Measurements from ENCODE around the gene DNAJC13. TPM values are rescaled to one million over a fixed set of nuclear protein-coding genes. Genes with fewer than 3 reads are reported as not detected.

DNAJC13 gene
- total and polyA plus RNA-seq, 4 donors, result 12.0 to 70.4 (median 32.9) TPM

DNA sequence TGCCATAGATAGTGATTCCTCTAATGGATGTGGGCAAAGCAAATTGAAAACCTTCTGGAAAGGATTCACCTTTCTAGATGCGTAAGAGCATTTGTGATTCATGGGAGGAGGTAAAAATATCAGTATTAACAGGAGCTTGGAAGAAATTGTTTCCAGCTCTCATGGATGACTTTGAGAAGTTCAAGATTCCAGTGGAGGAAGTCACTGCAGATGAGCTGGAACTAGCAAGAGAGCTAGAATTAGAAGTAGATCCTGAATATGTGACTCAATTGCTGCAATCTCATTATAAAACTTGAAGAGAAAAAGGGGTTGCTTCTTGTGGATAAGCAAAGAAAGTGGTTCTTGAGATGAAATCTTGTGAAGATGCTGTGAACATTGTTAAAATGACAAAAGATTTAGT, 91.8 kb downstream of the DNAJC13 start:
- WGBS, 2 donors, result 94 to 97% methylated on average over 1 of the region's 1 CpG
- no peaks in the 10 kb centered on the region for H3K9me3 ChIP-seq (ENCODE audit: control insufficient read depth, low read length)
- H3K4me3 ChIP-seq (ENCODE audit: low read length in 2 of 2), result no peak overlapping the region
- peaks cover 7 to 9% of the 10 kb centered on the region in 2 donors for H3K36me3 ChIP-seq (ENCODE audit: control insufficient read depth in 1 of 2, insufficient read depth in 2 of 2, low read length in 1 of 2)
- ATAC-seq (ENCODE audit: low FRiP score), result no peak
- H3K27me3 ChIP-seq (ENCODE audit: control insufficient read depth in 1 of 2, insufficient read depth in 2 of 2, low read length in 1 of 2), result no peaks in the 10 kb centered on the region
- H3K4me1 ChIP-seq (ENCODE audit: control insufficient read depth in 1 of 2, insufficient read depth in 2 of 2, low read length in 2 of 2), result no peaks in the 10 kb centered on the region
- no peak for DNase-seq
- no peak overlapping the region for H3K27ac ChIP-seq (ENCODE audit: low read depth in 1 of 2, low read length in 2 of 2)
- intact Hi-C loops (cut with DNase I), result no loop called here

DNA sequence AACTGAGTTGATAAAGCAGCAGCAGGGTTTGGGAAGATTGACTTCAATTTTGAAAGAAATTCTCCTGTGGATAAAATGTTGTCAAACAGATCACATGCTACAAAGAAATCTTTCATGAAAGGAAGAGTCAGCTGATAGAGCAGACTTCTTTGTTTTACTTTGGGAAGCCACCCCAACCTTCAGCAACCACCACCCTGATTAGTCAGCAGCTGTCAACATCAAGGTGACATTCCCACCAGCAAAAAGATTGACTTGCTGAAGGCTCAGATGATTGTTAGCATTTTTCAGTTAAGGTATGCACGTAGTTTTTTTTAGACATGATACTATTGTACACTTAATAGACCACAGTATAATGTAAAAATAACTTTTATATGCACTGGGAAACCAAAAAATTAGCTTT, 92.2 kb downstream of the DNAJC13 start:
- 87 to 91% methylated on average over 1 of the region's 1 CpG for WGBS, 2 donors
- peaks cover 7 to 9% of the 10 kb centered on the region in 2 donors for H3K36me3 ChIP-seq (ENCODE audit: control insufficient read depth in 1 of 2, insufficient read depth in 2 of 2, low read length in 1 of 2)

DNA sequence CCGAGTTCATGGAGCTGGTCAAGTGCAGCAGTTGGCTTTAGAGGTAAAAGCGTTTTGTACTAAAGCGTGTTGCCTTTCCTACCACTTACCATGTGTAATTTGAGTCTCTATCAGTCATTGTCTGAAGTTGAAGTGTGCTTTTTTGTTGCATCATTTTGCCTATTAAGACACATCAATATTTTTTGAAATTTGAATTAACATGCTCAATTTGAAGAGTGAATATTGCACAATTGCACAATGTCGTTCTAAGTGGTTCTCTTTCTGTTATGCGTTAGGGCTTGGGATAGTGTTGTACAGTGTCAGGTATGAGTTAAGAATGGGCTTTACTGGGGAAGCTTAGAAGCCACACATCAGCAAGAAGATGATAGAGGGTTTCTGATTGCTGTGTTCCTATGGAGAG, 95.8 kb downstream of the DNAJC13 start:
- no peaks in the 10 kb centered on the region for H3K27me3 ChIP-seq (ENCODE audit: control insufficient read depth in 1 of 2, insufficient read depth in 2 of 2, low read length in 1 of 2)
- H3K4me1 ChIP-seq (ENCODE audit: control insufficient read depth in 1 of 2, insufficient read depth in 2 of 2, low read length in 2 of 2), result no peaks in the 10 kb centered on the region
- DNase-seq, result no peak
- peaks cover 10 to 11% of the 10 kb centered on the region in 2 donors for H3K36me3 ChIP-seq (ENCODE audit: control insufficient read depth in 1 of 2, insufficient read depth in 2 of 2, low read length in 1 of 2)
- H3K27ac ChIP-seq (ENCODE audit: low read depth in 1 of 2, low read length in 2 of 2), result no peak overlapping the region
- H3K9me3 ChIP-seq (ENCODE audit: control insufficient read depth, low read length), result no peaks in the 10 kb centered on the region
- no peak for ATAC-seq (ENCODE audit: low FRiP score)
- H3K4me3 ChIP-seq (ENCODE audit: low read length in 2 of 2), result no peak overlapping the region
- intact Hi-C loops (cut with DNase I), result no loop called here
- WGBS, 2 donors, result 94 to 96% methylated on average over 5 of the region's 5 CpGs

More for the DNA sequence above, 92.2 kb downstream of the DNAJC13 start:
- H3K27me3 ChIP-seq (ENCODE audit: control insufficient read depth in 1 of 2, insufficient read depth in 2 of 2, low read length in 1 of 2), result no peaks in the 10 kb centered on the region
- ATAC-seq (ENCODE audit: low FRiP score) (no peak), DNase-seq (no peak)
- no peak overlapping the region for H3K27ac ChIP-seq (ENCODE audit: low read depth in 1 of 2, low read length in 2 of 2)
- intact Hi-C loops (cut with DNase I), result no loop called here
- H3K9me3 ChIP-seq (ENCODE audit: control insufficient read depth, low read length), result no peaks in the 10 kb centered on the region
- H3K4me1 ChIP-seq (ENCODE audit: control insufficient read depth in 1 of 2, insufficient read depth in 2 of 2, low read length in 2 of 2), result no peaks in the 10 kb centered on the region
- H3K4me3 ChIP-seq (ENCODE audit: low read length in 2 of 2), result no peak overlapping the region

DNA sequence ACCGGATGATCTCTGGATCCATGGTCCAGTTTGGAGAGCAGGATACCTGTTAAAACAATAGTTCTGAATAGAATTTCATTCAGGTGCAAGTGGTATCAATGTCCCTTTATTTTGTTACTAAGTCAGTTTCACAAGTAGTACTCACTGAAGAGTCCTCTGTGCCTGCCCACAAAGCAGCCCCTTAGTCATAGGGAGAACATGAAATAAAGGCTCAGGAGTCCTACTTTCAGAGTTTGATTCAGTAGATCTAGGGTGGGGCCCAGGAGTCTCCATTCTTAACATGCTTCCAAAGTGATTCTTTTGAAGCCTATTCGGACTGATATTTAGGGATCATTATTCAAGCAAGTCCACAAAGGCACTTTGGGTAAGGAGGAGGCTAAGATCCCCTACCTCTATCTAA, 100.0 kb downstream of the DNAJC13 start:
- DNase-seq, result no peak
- H3K4me1 ChIP-seq (ENCODE audit: control insufficient read depth in 1 of 2, insufficient read depth in 2 of 2, low read length in 2 of 2), result no peaks in the 10 kb centered on the region
- intact Hi-C loops (cut with DNase I), result no loop called here
- WGBS, 2 donors, result 89 to 91% methylated on average over 2 of the region's 2 CpGs
- no peak for ATAC-seq (ENCODE audit: low FRiP score)
- no peaks in the 10 kb centered on the region for H3K9me3 ChIP-seq (ENCODE audit: control insufficient read depth, low read length)
- no peak overlapping the region for H3K4me3 ChIP-seq (ENCODE audit: low read length in 2 of 2)
- H3K36me3 ChIP-seq (ENCODE audit: control insufficient read depth in 1 of 2, insufficient read depth in 2 of 2, low read length in 1 of 2), result peaks cover 8 to 11% of the 10 kb centered on the region in 2 donors
- no peaks in the 10 kb centered on the region for H3K27me3 ChIP-seq (ENCODE audit: control insufficient read depth in 1 of 2, insufficient read depth in 2 of 2, low read length in 1 of 2)
- no peak overlapping the region for H3K27ac ChIP-seq (ENCODE audit: low read depth in 1 of 2, low read length in 2 of 2)

DNA sequence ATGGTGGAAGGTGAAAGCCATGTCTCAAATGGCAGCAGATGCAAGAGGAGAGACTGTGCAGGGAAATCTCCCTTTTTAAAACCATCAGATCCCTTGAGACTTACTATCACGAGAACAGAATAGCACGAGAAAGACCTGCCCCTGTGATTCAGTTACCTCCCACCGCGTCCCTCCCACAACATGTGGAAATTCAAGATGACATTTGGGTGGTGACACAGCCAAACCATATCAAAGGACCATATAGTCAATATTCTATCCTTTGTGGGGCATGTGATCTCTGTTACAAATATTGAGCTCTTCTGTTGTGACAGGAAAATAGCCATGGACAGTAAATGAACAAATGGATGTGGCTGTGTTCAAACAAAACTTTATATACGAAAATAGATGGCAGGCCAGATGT, 102.6 kb downstream of the DNAJC13 start:
- 86% methylated on average over 5 of the region's 5 CpGs for WGBS, 2 donors
- H3K36me3 ChIP-seq (ENCODE audit: control insufficient read depth in 1 of 2, insufficient read depth in 2 of 2, low read length in 1 of 2), result peaks cover 6 to 9% of the 10 kb centered on the region in 2 donors
- H3K27ac ChIP-seq (ENCODE audit: low read depth in 1 of 2, low read length in 2 of 2), result no peak overlapping the region
- H3K4me1 ChIP-seq (ENCODE audit: control insufficient read depth in 1 of 2, insufficient read depth in 2 of 2, low read length in 2 of 2), result no peaks in the 10 kb centered on the region
- ATAC-seq (ENCODE audit: low FRiP score) (no peak), DNase-seq (no peak)
- intact Hi-C loops (cut with DNase I), result no loop called here
- no peaks in the 10 kb centered on the region for H3K9me3 ChIP-seq (ENCODE audit: control insufficient read depth, low read length)
- no peaks in the 10 kb centered on the region for H3K27me3 ChIP-seq (ENCODE audit: control insufficient read depth in 1 of 2, insufficient read depth in 2 of 2, low read length in 1 of 2)
- H3K4me3 ChIP-seq (ENCODE audit: low read length in 2 of 2), result no peak overlapping the region

DNA sequence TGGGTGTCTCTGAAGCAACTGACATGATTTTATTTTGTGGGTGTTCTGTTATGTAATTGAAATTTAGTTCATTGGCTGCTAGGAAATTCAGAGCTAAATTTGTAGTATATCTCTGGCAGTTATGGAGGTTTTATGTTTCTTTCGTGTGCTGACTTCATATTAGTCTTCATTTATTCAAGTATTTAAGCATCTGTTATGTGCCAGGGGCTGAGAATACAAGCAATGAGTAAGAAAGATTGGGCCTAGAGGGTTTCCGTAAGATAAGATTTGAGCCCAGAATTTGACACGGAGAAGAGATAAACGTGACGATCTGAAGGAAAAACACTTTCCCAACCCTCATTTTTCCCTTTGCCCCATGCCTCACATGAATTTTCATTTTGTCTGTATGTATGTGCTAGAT, 104.6 kb downstream of the DNAJC13 start:
- Histone ChIP-seq H3K9me3 (ENCODE audit: control insufficient read depth, low read length) (no peaks in the 10 kb centered on the region), H3K27ac (ENCODE audit: low read depth in 1 of 2, low read length in 2 of 2) (no peak overlapping the region), H3K36me3 (ENCODE audit: control insufficient read depth in 1 of 2, insufficient read depth in 2 of 2, low read length in 1 of 2) (peaks cover 5 to 8% of the 10 kb centered on the region in 2 donors), H3K27me3 (ENCODE audit: control insufficient read depth in 1 of 2, insufficient read depth in 2 of 2, low read length in 1 of 2) (no peaks in the 10 kb centered on the region), H3K4me1 (ENCODE audit: control insufficient read depth in 1 of 2, insufficient read depth in 2 of 2, low read length in 2 of 2) (no peaks in the 10 kb centered on the region), H3K4me3 (ENCODE audit: low read length in 2 of 2) (no peak overlapping the region)
- ATAC-seq (ENCODE audit: low FRiP score) (no peak), DNase-seq (no peak)
- intact Hi-C loops (cut with DNase I), result no loop called here
- 10 to 15% methylated on average over 5 of the region's 5 CpGs for WGBS, 2 donors

DNA sequence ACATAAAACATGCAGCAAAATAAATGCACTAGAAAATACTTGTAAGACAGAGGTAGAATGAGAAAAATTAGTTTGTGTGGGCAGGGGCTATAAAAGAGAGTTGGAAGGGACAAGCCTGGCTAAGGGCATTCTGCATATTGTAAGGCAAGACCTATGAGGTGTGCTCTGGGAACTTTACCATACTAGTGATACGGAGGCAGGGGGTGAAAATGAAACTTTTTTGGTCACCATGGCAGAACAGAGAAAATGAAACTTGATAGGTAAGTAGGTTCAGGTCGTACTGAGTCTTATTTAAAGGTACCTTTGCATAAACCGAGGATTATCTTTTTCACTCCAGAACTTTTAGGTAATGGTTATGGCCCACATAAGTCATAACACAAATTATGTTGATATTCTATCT, 105.1 kb downstream of the DNAJC13 start:
- H3K27ac ChIP-seq (ENCODE audit: low read depth in 1 of 2, low read length in 2 of 2), result no peak overlapping the region
- H3K36me3 ChIP-seq (ENCODE audit: control insufficient read depth in 1 of 2, insufficient read depth in 2 of 2, low read length in 1 of 2), result peaks cover 4 to 6% of the 10 kb centered on the region in 2 donors
- no peaks in the 10 kb centered on the region for H3K4me1 ChIP-seq (ENCODE audit: control insufficient read depth in 1 of 2, insufficient read depth in 2 of 2, low read length in 2 of 2)
- no peak for DNase-seq
- H3K27me3 ChIP-seq (ENCODE audit: control insufficient read depth in 1 of 2, insufficient read depth in 2 of 2, low read length in 1 of 2), result no peaks in the 10 kb centered on the region
- H3K9me3 ChIP-seq (ENCODE audit: control insufficient read depth, low read length), result no peaks in the 10 kb centered on the region
- no peak overlapping the region for H3K4me3 ChIP-seq (ENCODE audit: low read length in 2 of 2)
- intact Hi-C loops (cut with DNase I), result no loop called here
- 34 to 55% methylated on average over 3 of the region's 3 CpGs for whole genome bisulfite sequencing, 2 donors
- ATAC-seq (ENCODE audit: low FRiP score), result no peak

DNA sequence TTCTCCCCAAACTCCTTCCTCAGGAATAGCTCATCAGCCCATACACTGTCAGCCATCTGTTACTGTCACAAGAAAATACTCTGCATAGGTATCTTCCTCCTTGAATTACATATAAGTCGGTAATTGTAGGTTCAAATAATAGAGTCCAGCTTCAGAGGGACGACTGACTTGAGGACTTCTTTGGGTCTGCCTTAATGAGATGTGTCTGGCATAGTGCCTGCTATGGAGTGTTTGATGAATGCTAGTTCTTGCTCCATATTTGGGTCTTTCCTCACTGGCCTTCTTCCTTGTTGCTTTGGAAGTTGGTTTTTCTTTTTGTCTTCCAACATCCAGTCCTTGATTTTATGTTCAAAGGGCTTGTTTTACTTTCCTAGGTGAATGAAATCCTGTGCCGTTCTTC, 113.3 kb downstream of the DNAJC13 start:
- Histone ChIP-seq H3K27me3 (ENCODE audit: control insufficient read depth in 1 of 2, insufficient read depth in 2 of 2, low read length in 1 of 2) (no peaks in the 10 kb centered on the region), H3K9me3 (ENCODE audit: control insufficient read depth, low read length) (no peaks in the 10 kb centered on the region), H3K4me3 (ENCODE audit: low read length in 2 of 2) (no peak overlapping the region), H3K4me1 (ENCODE audit: control insufficient read depth in 1 of 2, insufficient read depth in 2 of 2, low read length in 2 of 2) (no peaks in the 10 kb centered on the region), H3K36me3 (ENCODE audit: control insufficient read depth in 1 of 2, insufficient read depth in 2 of 2, low read length in 1 of 2) (peaks cover 2 to 6% of the 10 kb centered on the region in 2 donors), H3K27ac (ENCODE audit: low read depth in 1 of 2, low read length in 2 of 2) (no peak overlapping the region)
- intact Hi-C loops (cut with DNase I), result no loop called here
- no peak for DNase-seq
- ATAC-seq (ENCODE audit: low FRiP score), result no peak
- WGBS, 2 donors, result 69 to 71% methylated on average over 3 of the region's 3 CpGs

DNA sequence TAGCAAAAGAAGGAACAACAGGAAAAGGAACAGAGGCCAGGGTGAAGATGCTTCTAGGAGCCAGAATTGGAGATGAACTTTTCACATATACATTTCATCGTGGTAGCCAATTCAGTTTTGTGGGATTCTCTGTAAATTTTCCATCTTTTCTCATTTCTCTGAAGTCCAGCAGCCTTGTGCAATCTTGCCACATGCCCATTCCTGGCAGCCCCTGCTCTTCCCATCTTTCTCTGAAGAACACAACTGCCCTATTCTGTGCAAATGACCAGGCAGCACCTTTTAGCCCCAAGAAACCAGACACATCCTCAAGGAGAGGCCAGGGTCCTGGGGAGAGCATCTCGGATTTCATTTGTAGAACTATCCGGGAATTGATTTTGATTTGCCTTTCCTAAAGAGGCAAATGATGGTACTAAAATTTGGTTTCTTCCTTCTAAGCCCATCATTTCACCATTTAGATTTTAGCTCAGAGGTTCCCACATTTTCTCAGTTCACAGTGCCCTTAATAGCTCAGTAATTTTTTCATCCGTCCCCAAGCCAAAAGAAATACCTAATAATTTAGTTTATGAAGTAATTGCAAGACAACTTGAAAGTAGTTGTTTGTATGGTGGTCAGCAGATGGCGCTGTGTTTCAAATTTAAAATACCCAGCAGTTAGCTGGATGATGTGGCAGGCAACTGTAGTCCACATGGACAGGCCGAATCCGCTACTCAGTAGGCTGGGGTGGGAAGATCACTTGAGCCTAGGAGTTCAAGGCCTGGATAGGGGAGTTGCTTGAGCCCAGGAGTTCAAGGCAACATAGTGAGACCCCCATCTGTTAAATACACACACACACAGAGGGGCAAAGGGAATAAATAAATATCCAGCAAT, 118.5 kb downstream of the DNAJC13 start:
- no peaks in the 10 kb centered on the region for H3K9me3 ChIP-seq (ENCODE audit: control insufficient read depth, low read length)
- ATAC-seq (ENCODE audit: low FRiP score) (peak; percentile 91), DNase-seq (peak; percentile 70 to 74)
- H3K36me3 ChIP-seq (ENCODE audit: control insufficient read depth in 1 of 2, insufficient read depth in 2 of 2, low read length in 1 of 2), result peaks cover 0 to 1% of the 10 kb centered on the region in 2 donors
- H3K27ac ChIP-seq (ENCODE audit: low read depth in 1 of 2, low read length in 2 of 2), result peak overlapping the region in 1 of 2 donors; percentile 86
- no peak overlapping the region for H3K4me3 ChIP-seq (ENCODE audit: low read length in 2 of 2)
- 36 to 37% methylated on average over 7 of the region's 7 CpGs for WGBS, 2 donors
- no peaks in the 10 kb centered on the region for H3K27me3 ChIP-seq (ENCODE audit: control insufficient read depth in 1 of 2, insufficient read depth in 2 of 2, low read length in 1 of 2)
- no peaks in the 10 kb centered on the region for H3K4me1 ChIP-seq (ENCODE audit: control insufficient read depth in 1 of 2, insufficient read depth in 2 of 2, low read length in 2 of 2)
- intact Hi-C loops (cut with DNase I), result loop anchor here (1.0 to 2.0 kb wide), 2 partner anchors 106 to 107 kb away; no protein-coding TSS in a partner anchor
